Measurements from ENCODE around the gene LOXL3.

DNA sequence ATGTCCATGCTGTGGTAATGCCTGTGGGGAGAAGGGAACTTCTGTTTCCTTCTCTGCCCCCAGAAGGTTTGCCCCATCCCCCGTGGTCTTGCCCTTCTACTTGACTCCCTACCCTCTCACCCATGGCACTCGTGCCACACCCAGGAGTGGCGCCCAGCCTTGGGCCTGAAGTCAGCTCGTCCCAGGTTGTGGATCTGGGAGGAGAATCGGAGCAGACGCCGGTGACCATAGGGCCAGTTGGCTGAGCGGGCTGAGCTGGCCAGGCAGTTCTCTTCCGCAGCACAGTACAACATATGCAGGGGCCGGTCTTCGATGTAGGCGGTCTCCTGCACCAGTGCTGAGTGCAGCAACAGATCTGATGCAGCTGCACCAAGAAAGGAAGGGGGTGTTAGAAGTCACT, 19.3 kb downstream of the LOXL3 start:
- TF ChIP-seq, protein P1, sequence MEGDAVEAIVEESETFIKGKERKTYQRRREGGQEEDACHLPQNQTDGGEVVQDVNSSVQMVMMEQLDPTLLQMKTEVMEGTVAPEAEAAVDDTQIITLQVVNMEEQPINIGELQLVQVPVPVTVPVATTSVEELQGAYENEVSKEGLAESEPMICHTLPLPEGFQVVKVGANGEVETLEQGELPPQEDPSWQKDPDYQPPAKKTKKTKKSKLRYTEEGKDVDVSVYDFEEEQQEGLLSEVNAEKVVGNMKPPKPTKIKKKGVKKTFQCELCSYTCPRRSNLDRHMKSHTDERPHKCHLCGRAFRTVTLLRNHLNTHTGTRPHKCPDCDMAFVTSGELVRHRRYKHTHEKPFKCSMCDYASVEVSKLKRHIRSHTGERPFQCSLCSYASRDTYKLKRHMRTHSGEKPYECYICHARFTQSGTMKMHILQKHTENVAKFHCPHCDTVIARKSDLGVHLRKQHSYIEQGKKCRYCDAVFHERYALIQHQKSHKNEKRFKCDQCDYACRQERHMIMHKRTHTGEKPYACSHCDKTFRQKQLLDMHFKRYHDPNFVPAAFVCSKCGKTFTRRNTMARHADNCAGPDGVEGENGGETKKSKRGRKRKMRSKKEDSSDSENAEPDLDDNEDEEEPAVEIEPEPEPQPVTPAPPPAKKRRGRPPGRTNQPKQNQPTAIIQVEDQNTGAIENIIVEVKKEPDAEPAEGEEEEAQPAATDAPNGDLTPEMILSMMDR (IDR thresholded peaks at IDR 0.05; ENCODE audit: low read depth, low read length, poor library complexity, severe bottlenecking): no peak
- no peak for TF ChIP-seq EZH2phosphoT487 (IDR thresholded peaks at IDR 0.05; ENCODE audit: borderline replicate concordance, low read length)

All from DOHH2 (cell line).